HEK293 (cell line): Measurements from ENCODE around the gene ZKSCAN1.

Source experiments
- ATF2 ChIP-seq: fragments of 450-650 bp; formaldehyde crosslinking; IDR thresholded peaks from 2 replicates; pipeline ENCODE4 v1.5.1; 2016; ENCODE audit warnings: missing biosample characterization, missing genetic modification characterization, low read depth
- CTCF ChIP-seq: fragments of 450-650 bp; formaldehyde crosslinking; IDR thresholded peaks from 2 replicates; pipeline ENCODE4 v1.5.1; 2016; ENCODE audit warnings: missing biosample characterization, missing genetic modification characterization
- MYNN ChIP-seq: fragments of 450-650 bp; formaldehyde crosslinking; IDR thresholded peaks from 2 replicates; pipeline ENCODE4 v1.5.1; 2016; ENCODE audit warnings: missing biosample characterization, missing genetic modification characterization, borderline replicate concordance
- PATZ1 ChIP-seq: fragments of 450-650 bp; formaldehyde crosslinking; IDR thresholded peaks from 2 replicates; pipeline ENCODE4 v1.5.1; 2016; ENCODE audit warnings: missing biosample characterization, missing genetic modification characterization
- REST ChIP-seq: fragments of 450-650 bp; formaldehyde crosslinking; IDR thresholded peaks from 2 replicates; pipeline ENCODE4 v1.5.1; 2016; ENCODE audit warnings: missing biosample characterization, missing genetic modification characterization
- SETDB1 ChIP-seq: IDR thresholded peaks from one replicate; pipeline ENCODE4 v1.6.1; 2017; ENCODE audit warnings: mild to moderate bottlenecking, low read length, moderate library complexity, mixed read lengths; ENCODE audit not compliant: insufficient read length
- YY1 ChIP-seq: fragments of 450-650 bp; formaldehyde crosslinking; IDR thresholded peaks from 2 replicates; pipeline ENCODE4 v1.5.1; 2018; ENCODE audit warnings: missing biosample characterization, missing genetic modification characterization
- ZNF121 ChIP-seq: fragments of 450-650 bp; formaldehyde crosslinking; IDR thresholded peaks from 2 replicates; pipeline ENCODE4 v1.5.1; 2016; ENCODE audit warnings: missing biosample characterization, missing genetic modification characterization
- ZNF324 ChIP-seq: fragments of 450-650 bp; formaldehyde crosslinking; IDR thresholded peaks from 2 replicates; pipeline ENCODE4 v1.5.1; 2016; ENCODE audit warnings: missing biosample characterization, missing genetic modification characterization
- ZNF501 ChIP-seq: fragments of 450-650 bp; formaldehyde crosslinking; IDR thresholded peaks from 2 replicates; pipeline ENCODE4 v1.5.1; 2016; ENCODE audit warnings: missing biosample characterization, missing genetic modification characterization
- ZNF510 ChIP-seq: fragments of 450-650 bp; formaldehyde crosslinking; IDR thresholded peaks from 2 replicates; pipeline ENCODE4 v1.5.1; 2018; ENCODE audit warnings: mild to moderate bottlenecking, missing genetic modification characterization, missing biosample characterization; ENCODE audit not compliant: insufficient replicate concordance
- ZNF513 ChIP-seq: fragments of 450-650 bp; IDR thresholded peaks from 2 replicates; pipeline ENCODE4 v1.5.1; 2018; ENCODE audit warnings: missing biosample characterization, missing genetic modification characterization

- TF ChIP-seq YY1 (tag by site-specific recombination) (no peak), CTCF (no peak), ATF2 (tag by site-specific recombination) (no peak), PATZ1 (tag by site-specific recombination) (no peak), MYNN (tag by site-specific recombination) (no peak), ZNF513 (tag by site-specific recombination) (no peak), ZNF501 (tag by site-specific recombination) (no peak), SETDB1 (no peak), ZNF121 (tag by site-specific recombination) (no peak), ZNF324 (tag by site-specific recombination) (no peak), REST (tag by site-specific recombination) (no peak), ZNF510 (tag by site-specific recombination) (no peak)
Observed at GRCh38 chr7:100064162-100064561, 48.8 kb downstream of the ZKSCAN1 start.
